HG03521 (cell line): ENCODE measurements around the gene ABO.
"Not testable (repeated sequence)": the region's sequence is repeated elsewhere in the genome, so short reads cannot be mapped to it uniquely, and the experiment has no call there.

Experiments
- ATAC-seq: cut with Tn5 transposase; IDR thresholded peaks from one replicate; pipeline ENCODE4 v1.9.1; 2021; ENCODE audit warnings: mild to moderate bottlenecking, moderate library complexity; ENCODE audit not compliant: unreplicated experiment

ABO gene

DNA sequence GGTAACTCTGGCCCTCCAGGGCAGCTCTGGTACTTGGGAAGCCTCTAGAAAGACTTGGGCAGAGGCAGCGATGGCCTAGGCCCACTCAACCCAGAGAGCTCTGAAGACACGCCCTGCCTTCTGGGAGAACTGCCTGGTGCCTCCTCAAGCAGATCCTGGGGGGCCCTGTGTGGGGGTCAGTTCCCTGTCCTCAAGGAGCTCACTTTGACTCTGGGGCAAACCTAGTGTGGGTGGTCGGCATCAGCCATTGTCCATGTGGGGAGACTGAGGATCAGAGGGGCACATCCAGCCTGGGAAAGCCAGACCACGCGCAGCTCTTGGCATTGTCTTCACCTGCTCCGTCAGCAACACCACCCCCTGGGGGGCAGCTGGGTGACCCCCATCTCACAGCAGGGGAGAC is 28.0 kb downstream of the ABO start:
- ATAC-seq: no peak

DNA sequence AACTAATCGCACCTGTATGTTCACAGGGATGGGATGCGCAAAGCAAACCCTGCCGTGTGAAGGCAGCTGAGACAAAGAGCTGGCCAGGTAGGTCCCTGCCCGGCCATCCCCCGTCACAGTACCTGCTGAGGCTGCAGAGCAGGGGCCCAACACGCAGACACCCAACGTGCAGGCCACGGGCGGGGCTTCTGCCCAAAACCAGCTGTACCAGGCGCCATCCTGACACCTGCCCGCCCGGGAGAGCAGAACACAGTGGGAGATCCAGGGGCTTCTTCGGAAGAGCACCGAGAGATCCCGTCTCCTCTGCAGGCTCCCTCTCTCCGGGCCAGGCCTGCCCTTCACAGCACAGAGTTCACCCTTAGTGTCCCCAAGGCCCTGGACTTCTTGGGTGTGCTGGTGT is 28.4 kb downstream of the ABO start:
- ATAC-seq: no peak

DNA sequence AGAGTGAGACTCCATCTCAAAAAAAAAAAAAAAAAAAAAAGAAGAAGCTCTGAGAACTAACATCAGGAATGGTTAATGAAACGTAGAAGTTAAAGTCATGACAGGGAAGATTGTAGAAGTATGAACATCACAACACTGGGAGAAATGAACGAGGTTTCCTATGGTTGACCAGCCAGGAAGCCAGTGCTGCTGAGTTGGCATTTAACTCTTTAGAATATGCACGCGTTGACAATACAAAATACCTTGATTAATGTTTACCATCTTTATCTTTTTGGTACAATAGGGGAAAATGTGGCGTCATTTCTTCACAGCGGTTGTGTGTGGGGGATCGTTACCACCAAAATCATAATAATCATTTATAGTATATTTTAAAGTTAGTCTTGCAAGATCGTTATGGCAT is 32.0 kb downstream of the ABO start:
- no peak for ATAC-seq

DNA sequence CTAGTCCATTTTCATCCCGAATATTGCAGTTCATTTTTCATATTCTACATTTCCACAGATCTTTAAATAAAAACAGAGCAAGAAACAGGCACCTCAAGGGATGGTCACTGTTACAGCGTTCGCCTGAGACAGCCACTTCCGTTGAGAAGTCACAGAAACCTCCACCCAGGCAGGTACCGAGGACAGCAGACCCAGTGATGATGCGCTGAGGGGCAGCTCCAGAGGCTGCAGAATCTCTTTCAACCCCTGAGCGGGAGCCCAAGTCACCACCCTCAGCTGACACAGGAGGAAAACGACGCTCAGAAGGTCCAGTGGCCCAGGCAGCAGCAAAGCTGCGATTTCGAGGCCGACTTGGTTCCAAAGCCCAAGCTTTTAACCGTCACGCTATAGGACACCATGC is 32.8 kb downstream of the ABO start:
- no peak for ATAC-seq

DNA sequence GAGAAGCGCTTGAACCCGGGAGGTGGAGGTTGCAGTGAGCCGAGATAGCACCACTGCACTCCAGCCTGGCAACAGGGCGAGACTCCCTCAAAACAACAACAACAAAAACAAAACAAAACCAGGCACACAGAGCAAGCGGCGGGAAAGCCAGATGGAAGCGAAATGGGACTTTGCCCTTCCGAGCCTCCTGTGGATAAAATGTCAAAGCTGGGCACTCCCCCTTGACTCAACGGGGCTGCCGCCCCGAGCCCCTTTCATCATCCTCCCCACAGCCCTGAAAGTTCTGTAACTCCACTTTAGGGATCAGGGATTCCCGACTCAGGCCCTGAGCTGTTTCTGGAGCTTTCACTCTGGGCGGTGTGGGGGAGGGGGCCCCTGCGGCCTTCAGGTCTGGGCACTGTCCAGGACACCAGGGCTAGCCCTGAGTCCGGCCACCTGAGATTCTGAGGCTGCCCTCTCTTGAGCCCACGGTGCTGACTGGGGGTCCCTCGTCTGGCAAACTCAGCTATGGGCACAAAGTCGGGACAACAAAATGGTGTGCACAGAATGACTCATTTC is 35.4 kb downstream of the ABO start:
- no peak for ATAC-seq

DNA sequence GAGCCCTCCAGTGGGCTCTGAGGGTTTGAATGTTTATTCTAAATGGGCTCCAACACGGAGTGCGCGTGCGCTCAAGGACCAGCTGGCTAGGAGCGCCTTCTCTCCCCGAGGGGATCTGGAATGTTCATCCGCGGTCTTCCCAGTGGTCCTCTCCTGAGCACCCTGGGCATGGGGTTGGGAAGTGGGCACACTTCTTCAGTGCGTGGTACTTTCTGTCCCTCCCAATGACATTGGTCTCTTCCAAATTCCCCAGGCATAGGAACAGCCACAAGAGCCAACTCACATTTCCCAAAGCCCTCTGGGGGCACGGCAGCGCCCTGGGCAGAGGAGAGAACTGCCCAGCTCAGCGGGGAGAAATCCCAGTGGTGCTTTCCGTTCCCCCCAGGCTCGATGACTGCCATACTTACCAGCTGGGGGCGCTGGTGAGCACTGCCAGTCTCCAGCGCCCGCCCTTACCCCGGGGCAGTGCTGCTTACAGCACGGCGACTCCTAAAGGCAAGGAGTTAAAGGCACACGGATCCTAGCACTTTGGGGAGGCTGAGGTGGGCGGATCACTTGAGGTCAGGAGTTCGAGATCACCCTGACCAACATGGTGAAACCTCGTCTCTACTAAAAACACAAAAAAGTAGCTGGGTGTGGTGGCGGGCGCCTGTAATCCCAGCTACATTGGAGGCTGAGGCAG is 36.0 kb downstream of the ABO start:
- ATAC-seq: no peak

DNA sequence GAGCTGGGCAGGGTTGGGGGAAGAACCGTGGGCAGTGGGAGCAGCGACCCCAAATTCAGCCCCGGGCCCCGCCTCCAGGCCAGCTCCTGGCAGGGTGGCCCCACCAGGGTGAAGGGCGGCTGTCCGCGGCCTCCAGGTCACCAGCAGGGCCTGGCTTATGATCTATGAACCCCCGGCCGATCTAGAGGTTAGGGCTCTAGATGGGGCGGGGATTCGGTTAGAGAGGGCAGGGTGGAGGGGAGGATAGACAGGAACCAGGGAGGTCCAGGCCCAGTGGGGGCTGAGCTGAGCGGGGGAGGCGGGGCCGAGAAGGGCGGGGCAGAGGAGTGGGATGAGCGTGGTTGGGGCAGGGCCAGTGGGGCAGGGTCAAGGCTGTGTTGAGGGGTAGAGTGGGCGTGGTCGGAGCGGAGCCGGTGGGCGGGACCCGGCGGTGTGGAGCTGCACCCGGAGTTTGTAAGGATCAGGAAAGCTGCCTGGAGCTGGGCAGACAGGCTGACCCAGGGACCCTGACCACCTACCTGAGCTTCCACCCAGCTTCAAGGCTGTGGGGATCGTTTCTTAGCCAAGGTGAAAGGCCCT is 36.6 kb downstream of the ABO start:
- ATAC-seq: no peak

DNA sequence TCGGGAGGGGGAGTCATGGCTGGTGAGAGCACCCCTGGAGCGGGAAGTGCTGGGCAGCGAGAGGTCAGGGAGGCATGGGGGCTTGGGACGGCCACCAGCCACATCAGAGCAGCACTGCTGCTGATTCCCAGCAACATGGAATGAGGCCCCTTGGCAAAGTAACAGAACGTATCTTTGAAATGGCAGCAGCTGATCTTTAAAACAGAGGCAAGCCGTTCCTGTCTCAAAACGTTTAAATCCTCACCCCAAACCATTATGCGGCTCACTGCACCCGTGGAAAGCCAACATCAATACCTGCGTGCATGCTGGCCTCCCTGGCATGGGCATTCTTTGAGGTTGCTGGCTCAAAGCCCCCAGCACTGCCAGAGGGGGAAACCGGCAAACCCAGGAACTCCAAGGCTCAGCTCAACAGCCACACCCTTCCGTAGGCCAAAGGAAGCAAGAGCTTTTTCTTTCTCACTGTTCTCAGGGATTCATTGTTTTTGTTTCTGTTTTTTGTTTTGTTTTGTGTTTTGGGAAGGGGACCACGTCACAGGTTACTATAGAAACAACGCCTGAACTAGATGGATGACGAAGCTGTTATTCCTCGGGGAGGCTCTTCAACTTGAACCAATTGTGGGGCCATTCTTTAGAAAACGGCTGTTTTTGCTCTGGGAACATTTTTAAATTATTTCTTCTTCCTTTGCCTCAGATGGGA is 37.8 kb downstream of the ABO start:
- ATAC-seq: no peak

DNA sequence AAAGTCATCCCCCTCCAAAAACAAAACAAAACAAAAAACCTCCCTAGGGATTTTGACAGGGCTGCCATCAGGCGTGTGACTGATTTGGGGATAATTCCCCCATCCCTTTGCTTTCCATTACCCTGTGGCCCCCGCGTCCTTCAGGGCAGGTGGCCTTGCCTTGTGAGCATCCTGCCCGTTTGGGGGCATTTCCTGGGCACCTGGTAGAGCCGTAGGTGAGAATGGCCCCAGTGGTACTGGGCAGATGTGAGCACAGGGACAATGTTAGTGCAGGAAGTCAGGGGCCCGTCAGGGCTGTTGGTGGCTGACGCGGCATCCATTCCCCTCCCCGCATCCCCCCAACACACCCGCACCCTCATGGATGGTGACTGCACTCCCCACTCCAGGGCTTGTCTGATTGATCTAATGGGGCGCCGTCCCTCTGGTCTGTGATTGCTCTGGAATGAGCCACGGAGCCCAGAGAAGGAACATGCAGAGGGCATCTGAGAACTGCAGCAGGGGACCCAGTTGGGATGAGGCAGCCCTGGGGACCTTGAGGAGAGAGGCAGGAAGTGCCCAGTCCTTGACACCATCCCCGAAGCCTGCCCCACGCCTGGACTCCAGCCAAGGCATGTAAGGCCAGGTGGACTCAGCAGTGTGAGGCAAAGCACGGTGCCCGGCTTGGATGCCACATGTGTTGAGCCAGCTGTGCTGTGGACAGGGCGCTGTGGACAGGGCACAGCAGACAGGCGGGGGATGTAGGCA is 38.5 kb downstream of the ABO start:
- ATAC-seq: not testable (repeated sequence)

DNA sequence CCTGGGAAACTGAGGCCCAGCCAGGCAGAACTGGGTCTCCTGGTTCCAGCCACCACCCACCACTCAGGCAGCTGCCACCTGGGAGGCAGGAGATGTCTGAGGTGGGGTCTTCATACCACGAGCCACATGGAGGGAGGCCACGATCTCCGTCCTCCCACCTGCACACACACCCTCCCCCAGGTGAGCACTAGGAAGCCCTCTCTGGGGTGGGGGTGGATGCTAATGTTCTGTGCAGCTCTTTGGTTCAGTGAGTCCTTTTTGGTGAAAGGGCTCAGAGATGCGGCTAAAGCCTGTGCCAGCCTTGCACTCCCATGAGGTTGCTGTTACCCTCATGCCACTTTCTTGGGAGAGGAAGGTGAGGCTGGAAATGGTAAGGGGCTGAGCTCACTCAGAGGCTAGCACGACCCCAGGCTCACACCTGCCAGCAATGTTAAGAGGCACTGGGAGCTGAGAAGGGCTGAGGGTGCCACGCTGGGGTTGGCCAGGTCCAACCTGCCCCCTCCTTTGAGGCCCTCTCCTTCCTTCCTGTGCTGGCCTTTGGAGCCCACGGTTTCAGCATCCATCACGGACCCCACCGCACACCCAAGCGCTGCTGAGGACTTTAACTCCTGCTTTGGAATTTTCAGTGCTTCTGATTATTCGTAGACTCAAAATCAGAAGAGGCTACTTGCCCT is 39.3 kb downstream of the ABO start:
- no peak for ATAC-seq

DNA sequence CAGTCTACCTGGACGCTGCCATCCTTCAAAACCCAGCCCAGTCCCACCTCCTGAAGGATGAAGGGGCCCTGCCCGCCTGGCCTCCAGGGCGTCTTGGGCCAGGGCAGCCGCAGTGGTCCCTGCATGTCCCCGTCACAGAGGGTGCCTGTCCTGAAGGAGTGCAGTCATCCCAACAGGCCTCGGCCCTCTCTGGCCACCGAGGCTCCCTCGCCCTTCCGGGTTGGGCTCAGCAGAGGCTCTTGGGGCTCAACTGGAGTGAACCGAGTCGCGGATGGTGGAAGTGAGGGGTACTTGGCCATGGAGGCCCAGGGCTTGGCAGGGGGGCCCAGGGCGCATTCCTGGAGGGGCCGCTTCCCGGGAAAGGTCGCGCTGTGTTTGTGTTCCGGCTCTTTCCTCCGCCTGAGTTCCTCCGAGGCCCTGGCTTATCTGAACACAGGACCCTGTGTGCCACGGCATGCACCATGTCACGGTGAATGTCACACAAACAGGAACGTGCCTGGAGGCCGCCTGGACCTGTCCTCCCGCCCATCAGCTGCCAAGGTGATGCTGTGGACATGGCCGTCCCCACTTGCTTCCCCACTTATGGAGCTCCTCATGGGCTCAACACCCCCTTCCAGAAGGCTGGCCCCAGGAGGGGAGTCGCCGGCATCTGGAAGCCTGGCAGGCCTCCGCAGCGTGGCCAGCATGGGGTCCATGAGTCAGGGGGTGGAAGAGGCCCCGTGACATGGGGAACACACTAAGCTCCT is 40.3 kb downstream of the ABO start:
- no peak for ATAC-seq

DNA sequence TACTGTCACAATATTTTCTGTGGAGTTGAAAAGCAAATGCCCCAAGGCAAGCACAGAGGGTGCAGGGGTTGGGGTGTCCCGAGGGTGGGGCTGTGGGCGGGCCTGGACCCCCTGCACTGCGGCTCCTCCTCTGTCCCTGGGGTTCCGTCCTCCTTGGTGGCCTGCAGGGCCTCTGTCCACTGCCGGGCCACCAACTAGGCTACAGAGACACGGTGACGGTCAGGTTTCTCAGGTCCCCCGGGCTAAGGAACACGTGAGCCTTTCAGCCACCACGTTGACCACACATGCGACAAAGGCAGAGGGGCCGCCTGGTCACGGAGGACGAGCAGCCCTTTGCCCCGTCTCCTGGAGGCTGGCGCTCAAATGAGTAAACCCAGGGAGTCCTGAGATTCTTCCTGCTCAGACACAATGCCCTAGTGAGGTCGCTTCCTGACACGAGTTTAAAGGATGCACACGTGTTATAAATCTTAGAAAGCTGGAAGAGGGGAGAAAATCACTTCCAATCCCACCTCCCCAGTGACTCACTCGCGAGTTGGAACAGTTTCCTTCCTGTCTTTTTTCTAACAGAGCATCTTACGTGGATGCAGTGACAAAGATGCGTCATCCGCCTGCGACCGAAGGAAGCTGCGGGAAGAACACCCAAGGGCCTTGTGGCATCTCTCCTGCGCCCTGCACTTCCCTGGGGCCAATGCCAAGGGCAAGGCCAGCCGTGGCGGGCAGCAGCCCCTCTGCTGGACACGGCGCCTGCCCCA is 41.1 kb downstream of the ABO start:
- ATAC-seq: no peak

DNA sequence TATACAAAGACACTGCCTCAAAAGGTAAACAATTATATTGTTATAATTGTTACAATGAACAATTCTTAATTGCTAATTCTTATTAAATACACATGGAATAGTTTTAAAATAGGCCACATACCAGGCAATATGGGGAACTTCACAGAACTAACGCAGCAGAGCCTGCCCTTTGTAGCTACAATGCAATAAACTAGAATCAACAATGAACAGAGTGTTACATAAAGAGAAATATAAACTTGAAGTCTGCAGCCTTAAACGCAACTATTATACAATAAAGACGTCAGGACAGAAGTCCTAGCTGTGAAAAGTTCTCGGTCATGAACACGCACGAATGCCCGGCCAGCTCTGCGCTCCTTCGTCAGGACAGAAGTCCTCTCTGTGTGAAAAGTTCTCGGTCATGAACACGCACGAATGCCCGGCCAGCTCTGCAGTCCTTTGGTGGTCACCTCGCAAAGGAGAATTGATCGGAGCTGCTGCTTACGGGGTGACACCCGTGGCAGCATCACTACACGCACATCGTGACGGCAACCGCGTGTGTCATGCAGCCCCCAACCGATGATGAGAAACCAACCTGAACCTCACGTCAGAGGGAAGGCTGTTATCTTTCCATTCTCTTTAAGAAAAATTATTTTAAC is 43.0 kb downstream of the ABO start:
- ATAC-seq: not testable (repeated sequence)

DNA sequence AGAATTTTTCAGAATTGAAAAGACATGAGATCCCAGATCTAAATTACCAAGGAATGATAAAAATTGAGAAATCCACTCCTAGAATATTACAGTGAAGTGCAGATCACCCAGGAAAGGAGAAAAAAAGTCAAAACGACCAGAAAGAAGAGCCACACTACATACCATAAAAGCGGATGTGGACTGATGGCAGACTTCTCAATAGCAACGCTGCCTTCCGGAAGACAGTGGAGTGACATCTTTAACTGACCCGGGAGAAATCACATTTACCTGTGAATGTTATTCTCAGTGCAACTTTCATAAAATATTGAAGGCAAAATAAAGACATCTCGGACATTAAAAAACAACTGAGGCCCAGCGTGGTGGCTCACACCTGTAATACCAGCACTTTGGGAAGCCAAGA is 44.5 kb downstream of the ABO start:
- not testable (repeated sequence) for ATAC-seq

DNA sequence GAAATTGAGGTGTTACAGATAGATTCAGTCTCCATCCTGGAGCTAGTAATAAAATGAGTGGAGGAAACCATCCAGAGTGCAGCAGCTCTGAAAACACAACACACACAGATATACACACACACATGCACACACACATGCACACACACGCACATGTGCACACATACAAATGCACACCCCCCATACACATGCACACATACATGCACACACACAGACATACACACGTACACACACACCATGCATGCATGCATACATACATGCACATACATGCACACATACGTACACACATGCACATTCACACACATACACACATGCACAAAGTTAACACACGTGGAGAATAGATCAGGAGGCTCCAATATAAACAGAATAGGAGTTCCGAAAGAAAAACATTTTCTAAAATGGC is 44.9 kb downstream of the ABO start:
- ATAC-seq: no peak

DNA sequence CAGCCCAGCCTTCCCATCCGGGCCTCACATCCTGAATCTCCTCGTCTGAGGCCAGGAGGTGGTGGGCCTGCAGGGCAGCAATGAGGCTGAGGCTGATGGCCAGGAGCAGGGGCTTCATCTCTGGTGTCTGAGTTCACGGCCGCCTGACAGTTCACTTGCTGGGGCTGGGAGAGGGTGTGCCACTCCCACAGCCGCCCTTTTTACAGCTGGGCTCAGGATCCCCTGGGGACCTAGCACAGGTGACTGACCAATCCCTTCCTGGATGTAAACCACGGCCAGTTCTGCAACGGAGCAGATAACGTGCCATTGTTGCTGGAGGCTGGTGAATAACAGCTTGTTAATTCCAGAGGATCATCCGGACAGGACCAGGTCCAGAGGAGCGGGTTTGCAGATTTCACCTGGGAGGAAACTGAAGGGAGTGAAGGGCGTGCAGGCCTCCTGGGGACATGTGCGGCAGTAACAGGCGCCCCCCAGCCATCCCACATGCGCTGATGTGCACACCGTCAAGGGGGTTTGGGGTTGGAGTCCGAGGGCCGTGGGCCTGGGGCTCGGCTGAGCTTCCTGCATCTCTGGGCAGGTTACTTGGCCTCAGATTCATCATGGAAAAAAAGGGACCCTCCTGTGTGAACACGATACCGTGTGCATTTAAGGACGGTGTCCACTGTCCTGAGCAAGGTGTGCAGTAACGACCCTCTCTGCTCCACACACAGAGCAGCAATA is 46.4 kb downstream of the ABO start:
- not testable (repeated sequence) for ATAC-seq

DNA sequence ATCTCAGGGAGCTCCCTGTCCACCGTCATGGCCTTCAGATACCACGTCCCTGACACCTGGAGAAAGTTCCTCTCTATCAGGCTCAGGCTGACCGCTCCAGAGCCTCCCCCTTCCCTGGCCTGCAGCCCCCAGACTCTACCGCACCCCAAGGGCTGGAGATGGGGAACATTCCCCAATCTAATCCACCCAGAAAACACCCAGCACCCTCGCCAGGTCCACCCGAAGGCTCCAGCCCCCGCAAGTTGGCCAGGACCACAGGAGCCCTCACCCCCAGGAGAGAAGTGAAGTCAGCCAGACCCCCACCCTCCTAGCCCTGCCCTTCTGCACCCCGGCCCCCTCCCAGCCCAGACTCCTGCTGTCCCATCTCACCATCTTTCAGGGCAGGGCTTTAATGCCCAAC is 47.0 kb downstream of the ABO start:
- not testable (repeated sequence) for ATAC-seq

DNA sequence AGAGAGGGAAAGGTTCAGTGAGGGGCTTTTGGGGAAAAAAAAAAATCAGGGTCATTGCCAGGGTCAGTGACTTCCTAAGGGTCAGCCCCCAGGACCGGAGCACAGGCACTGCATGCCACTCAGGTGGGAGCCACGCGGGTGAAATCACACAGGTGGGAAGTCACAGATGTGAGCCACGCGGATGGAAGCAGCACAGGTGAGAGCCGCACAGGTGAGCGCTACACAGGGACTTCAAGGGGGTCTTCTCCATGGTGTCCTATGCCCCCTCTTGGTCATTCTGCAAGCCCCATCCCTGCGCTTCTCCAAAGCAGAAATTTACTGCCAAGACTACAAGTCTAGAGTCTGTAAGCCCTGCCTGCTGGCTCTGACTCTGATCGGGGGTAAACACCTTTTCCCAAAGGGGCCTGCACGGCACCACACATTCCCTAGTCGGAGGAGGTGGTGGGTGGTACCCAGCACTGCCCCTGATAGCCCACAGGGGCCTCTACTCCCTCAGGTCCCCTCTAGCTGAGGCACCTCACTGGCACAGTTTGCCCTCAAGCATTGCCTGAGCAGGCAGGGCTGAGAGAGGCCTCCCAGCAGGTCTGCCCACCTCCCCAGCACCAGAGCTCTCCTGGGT is 47.6 kb downstream of the ABO start:
- no peak for ATAC-seq
